Activated CD8-positive, alpha-beta T cell treated with anti-CD3 and anti-CD28 coated beads for 36 hours (primary cell): ENCODE results near the gene TMEM212. TPM values are rescaled to one million over a fixed set of nuclear protein-coding genes. Genes with fewer than 3 reads are reported as not detected.

Experiments
- ATAC-seq: fragments of 200-7000 bp; cut with Tn5 transposase; one replicate; pipeline ENCODE4 v1.10.0; 2021; ENCODE audit warnings: mild to moderate bottlenecking, moderate library complexity
- CTCF ChIA-PET: fragments of 350-600 bp; sonication (Branson Sonifier 250); formaldehyde crosslinking; loops from one replicate; lab custom pipeline; 2021; ENCODE audit warnings: antibody characterized with exemption; lab: Charles Lee
- POLR2A ChIA-PET: fragments of 350-600 bp; sonication (Branson Sonifier 250); formaldehyde crosslinking; loops from one replicate; lab custom pipeline; 2021; ENCODE audit warnings: antibody characterized with exemption; lab: Charles Lee
- DNase-seq: peaks from one replicate; pipeline ENCODE4 v3.0.0-alpha.2; 2020
- H3K27ac Mint-ChIP-seq: one replicate; pipeline ENCODE4 v1.8.0; 2021; ENCODE audit warnings: mild to moderate bottlenecking, mixed read lengths
- H3K27me3 Mint-ChIP-seq: one replicate; pipeline ENCODE4 v1.8.0; 2021; ENCODE audit warnings: mixed read lengths
- H3K36me3 Mint-ChIP-seq: one replicate; pipeline ENCODE4 v1.8.0; 2021; ENCODE audit warnings: low read depth, mixed read lengths
- H3K4me1 Mint-ChIP-seq: one replicate; pipeline ENCODE4 v1.8.0; 2021; ENCODE audit warnings: low read depth, mixed read lengths
- H3K4me3 Mint-ChIP-seq: one replicate; pipeline ENCODE4 v1.8.0; 2021; ENCODE audit warnings: mild to moderate bottlenecking, moderate library complexity, mixed read lengths
- H3K9me3 Mint-ChIP-seq: one replicate; pipeline ENCODE4 v1.8.0; 2021; ENCODE audit warnings: mixed read lengths
- intact Hi-C: fragments of 100-400 bp; cut with micrococcal nuclease; formaldehyde crosslinking; loops from one replicate; pipeline ENCODE4 v1.10.0; 2022
- total RNA-seq, 2 experiments: library from RNA; stranded (reverse); gene quantifications; one replicate each; pipeline ENCODE4 v1.2.3, GENCODE V29; 2021
- TF ChIP-seq, protein P1 (sequence below): fragments of 200-600 bp; IDR thresholded peaks from one replicate; pipeline ENCODE4 v1.8.0; 2022; ENCODE audit warnings: antibody characterized with exemption, mild to moderate bottlenecking

TMEM212 gene
- total RNA-seq, 2 experiments from 2014 or later, result not detected

GRCh38 chr3:171840811-171841619 is 2.1 kb upstream of the TMEM212 start:
- CTCF ChIA-PET, result interaction anchor here (1.4 to 1.5 kb wide), 2 partner anchors 14 to 491 kb away, joined by 4 to 5 read pairs; no protein-coding TSS in a partner anchor
- H3K27me3 Mint-ChIP-seq, result peaks cover 14% of the 10 kb centered on the region
- H3K9me3 Mint-ChIP-seq, result no peaks in the 10 kb centered on the region
- H3K36me3 Mint-ChIP-seq, result no peaks in the 10 kb centered on the region
- H3K27ac Mint-ChIP-seq, result no peak overlapping the region
- DNase-seq (no peak), ATAC-seq (no peak)
- H3K4me3 Mint-ChIP-seq, result no peak overlapping the region
- intact Hi-C loops, result no loop called here
- POLR2A ChIA-PET, result no interaction called here
- peaks cover 3% of the 10 kb centered on the region for H3K4me1 Mint-ChIP-seq
- TF ChIP-seq, protein P1, sequence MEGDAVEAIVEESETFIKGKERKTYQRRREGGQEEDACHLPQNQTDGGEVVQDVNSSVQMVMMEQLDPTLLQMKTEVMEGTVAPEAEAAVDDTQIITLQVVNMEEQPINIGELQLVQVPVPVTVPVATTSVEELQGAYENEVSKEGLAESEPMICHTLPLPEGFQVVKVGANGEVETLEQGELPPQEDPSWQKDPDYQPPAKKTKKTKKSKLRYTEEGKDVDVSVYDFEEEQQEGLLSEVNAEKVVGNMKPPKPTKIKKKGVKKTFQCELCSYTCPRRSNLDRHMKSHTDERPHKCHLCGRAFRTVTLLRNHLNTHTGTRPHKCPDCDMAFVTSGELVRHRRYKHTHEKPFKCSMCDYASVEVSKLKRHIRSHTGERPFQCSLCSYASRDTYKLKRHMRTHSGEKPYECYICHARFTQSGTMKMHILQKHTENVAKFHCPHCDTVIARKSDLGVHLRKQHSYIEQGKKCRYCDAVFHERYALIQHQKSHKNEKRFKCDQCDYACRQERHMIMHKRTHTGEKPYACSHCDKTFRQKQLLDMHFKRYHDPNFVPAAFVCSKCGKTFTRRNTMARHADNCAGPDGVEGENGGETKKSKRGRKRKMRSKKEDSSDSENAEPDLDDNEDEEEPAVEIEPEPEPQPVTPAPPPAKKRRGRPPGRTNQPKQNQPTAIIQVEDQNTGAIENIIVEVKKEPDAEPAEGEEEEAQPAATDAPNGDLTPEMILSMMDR, result no peak

DNA sequence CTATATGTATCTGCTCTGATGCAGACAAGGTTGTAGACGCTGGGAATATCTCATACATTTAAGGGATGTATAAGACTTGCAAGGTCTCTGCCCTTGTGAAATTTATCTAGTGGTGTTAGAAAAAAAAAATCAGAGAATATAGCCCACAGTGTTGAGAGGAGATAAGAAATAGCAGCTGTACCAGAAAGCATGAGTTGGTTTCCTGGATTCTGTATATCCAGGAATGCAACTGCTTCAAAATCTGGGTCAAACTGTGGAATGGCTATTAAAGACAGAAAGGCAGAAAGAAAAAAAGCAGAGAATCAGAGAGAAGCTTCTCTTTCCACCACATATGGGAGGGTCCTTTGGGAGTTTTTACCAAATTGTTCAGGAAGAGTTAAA is 1.5 kb upstream of the TMEM212 start:
- no peaks in the 10 kb centered on the region for H3K36me3 Mint-ChIP-seq
- no peak overlapping the region for H3K27ac Mint-ChIP-seq
- POLR2A ChIA-PET, result interaction anchor here (0.6 kb wide), 1 partner anchor 464 kb away, joined by 4 read pairs; no protein-coding TSS in a partner anchor
- TF ChIP-seq, protein P1, result no peak
- intact Hi-C loops, result no loop called here
- H3K4me3 Mint-ChIP-seq, result no peak overlapping the region
- peaks cover 12% of the 10 kb centered on the region for H3K27me3 Mint-ChIP-seq
- H3K9me3 Mint-ChIP-seq, result no peaks in the 10 kb centered on the region
- DNase-seq (no peak), ATAC-seq (no peak)
- H3K4me1 Mint-ChIP-seq, result peaks cover 7% of the 10 kb centered on the region
- CTCF ChIA-PET, result interaction anchor here (0.7 to 1.4 kb wide), 2 partner anchors 13 to 664 kb away, joined by 3 to 5 read pairs; no protein-coding TSS in a partner anchor

- H3K27ac Mint-ChIP-seq, result no peak overlapping the region
- intact Hi-C loops, result no loop called here
- ChIA-PET CTCF (no interaction called here), POLR2A (no interaction called here)
- H3K27me3 Mint-ChIP-seq, result peaks cover 12% of the 10 kb centered on the region
- H3K4me3 Mint-ChIP-seq, result no peak overlapping the region
- no peaks in the 10 kb centered on the region for H3K9me3 Mint-ChIP-seq
- no peaks in the 10 kb centered on the region for H3K36me3 Mint-ChIP-seq
- TF ChIP-seq, protein P1, result no peak
- DNase-seq, result no peak
- ATAC-seq, result no peak
- H3K4me1 Mint-ChIP-seq, result peaks cover 21% of the 10 kb centered on the region
Observed at GRCh38 chr3:171844873-171845272, 1.7 kb downstream of the TMEM212 start.

GRCh38 chr3:171845481-171846284 is 2.5 kb downstream of the TMEM212 start:
- CTCF ChIA-PET, result no interaction called here
- intact Hi-C loops, result no loop called here

More at GRCh38 chr3:171845481-171846284, 2.5 kb downstream of the TMEM212 start:
- H3K36me3 Mint-ChIP-seq, result no peaks in the 10 kb centered on the region
- POLR2A ChIA-PET, result no interaction called here
- H3K27me3 Mint-ChIP-seq, result peaks cover 11% of the 10 kb centered on the region
- no peaks in the 10 kb centered on the region for H3K9me3 Mint-ChIP-seq
- TF ChIP-seq, protein P1, result no peak
- H3K27ac Mint-ChIP-seq, result no peak overlapping the region
- H3K4me1 Mint-ChIP-seq, result peaks cover 21% of the 10 kb centered on the region
- DNase-seq (no peak), ATAC-seq (no peak)
- no peak overlapping the region for H3K4me3 Mint-ChIP-seq
